GM18520 (cell line): ENCODE results near the gene DUSP18.
"Not testable (repeated sequence)": the region's sequence is repeated elsewhere in the genome, so short reads cannot be mapped to it uniquely, and the experiment has no call there.

Experiments used
- ATAC-seq: cut with Tn5 transposase; IDR thresholded peaks from one replicate; pipeline ENCODE4 v1.9.1; 2021; ENCODE audit not compliant: unreplicated experiment

Gene DUSP18

GRCh38 chr22:30640839-30641430 lies 26.7 kb downstream of the DUSP18 start:
- no peak for ATAC-seq

GRCh38 chr22:30640361-30640760 lies 27.3 kb downstream of the DUSP18 start:
- ATAC-seq, result no peak

GRCh38 chr22:30637701-30638114 lies 30.0 kb downstream of the DUSP18 start:
- ATAC-seq, result no peak

- no peak for ATAC-seq
Measured at GRCh38 chr22:30636226-30637077, 31.2 kb downstream of the DUSP18 start.

GRCh38 chr22:30635273-30636225 lies 32.1 kb downstream of the DUSP18 start, which contains the start of gene SLC35E4:
SLC35E4 (plus strand) TSS chr22:30635781; CDS start chr22:30636451, 670 bp downstream.
- peak; percentile 43 for ATAC-seq

- ATAC-seq, result peak; percentile 48
Measured at GRCh38 chr22:30634471-30635233, 33.0 kb downstream of the DUSP18 start.

- ATAC-seq, result not testable (repeated sequence)
Measured at GRCh38 chr22:30631469-30631868, 36.2 kb downstream of the DUSP18 start.

GRCh38 chr22:30628491-30628890 lies 39.2 kb downstream of the DUSP18 start:
- no peak for ATAC-seq

- ATAC-seq, result no peak
Measured at GRCh38 chr22:30627471-30627870, 40.2 kb downstream of the DUSP18 start.

GRCh38 chr22:30626413-30626812 lies 41.3 kb downstream of the DUSP18 start:
- ATAC-seq, result no peak

GRCh38 chr22:30619909-30620308 lies 47.8 kb downstream of the DUSP18 start:
- ATAC-seq, result not testable (repeated sequence)

GRCh38 chr22:30617819-30618218 lies 49.9 kb downstream of the DUSP18 start:
- ATAC-seq, result no peak

- ATAC-seq, result no peak
Measured at GRCh38 chr22:30615543-30615954, 52.1 kb downstream of the DUSP18 start.

GRCh38 chr22:30614879-30615278 lies 52.8 kb downstream of the DUSP18 start:
- ATAC-seq, result no peak

GRCh38 chr22:30614268-30614667 lies 53.4 kb downstream of the DUSP18 start:
- no peak for ATAC-seq

GRCh38 chr22:30612789-30613188 lies 54.9 kb downstream of the DUSP18 start:
- ATAC-seq, result no peak
